KMS-11 (cell line): Measurements from ENCODE around the gene PROM1.

Source experiments
- H2AFZ ChIP-seq: fragments of 200-600 bp; sonication (generic); 2 replicates; pipeline ENCODE4 v1.6.1; 2016; ENCODE audit warnings: antibody characterized with exemption, mixed run types, low read depth
- H3K27ac ChIP-seq: fragments of 200-600 bp; sonication (generic); 2 replicates; pipeline ENCODE4 v1.6.1; 2016; ENCODE audit warnings: mild to moderate bottlenecking, mixed run types
- H3K27me3 ChIP-seq: fragments of 200-600 bp; sonication (generic); 2 replicates; pipeline ENCODE4 v1.6.1; 2017; ENCODE audit warnings: mild to moderate bottlenecking, low read depth, mixed run types, moderate library complexity; ENCODE audit not compliant: insufficient read depth
- H3K36me3 ChIP-seq: fragments of 200-600 bp; sonication (generic); 2 replicates; pipeline ENCODE4 v1.6.1; 2017; ENCODE audit warnings: mild to moderate bottlenecking, mixed run types; ENCODE audit not compliant: insufficient read depth
- H3K4me1 ChIP-seq: fragments of 200-600 bp; sonication (generic); 2 replicates; pipeline ENCODE4 v1.6.1; 2016; ENCODE audit warnings: mild to moderate bottlenecking, low read depth, mixed run types; ENCODE audit not compliant: poor library complexity, severe bottlenecking
- H3K4me2 ChIP-seq: fragments of 200-600 bp; sonication (generic); 2 replicates; pipeline ENCODE4 v1.7.0; 2016; ENCODE audit warnings: mild to moderate bottlenecking, mixed run types
- H3K4me3 ChIP-seq: fragments of 200-600 bp; sonication (generic); IDR thresholded peaks from 2 replicates; pipeline ENCODE4 v1.6.1; 2017; ENCODE audit warnings: low read depth, low read length, mixed read lengths; ENCODE audit not compliant: insufficient read depth
- H3K79me2 ChIP-seq: fragments of 200-600 bp; sonication (generic); 2 replicates; pipeline ENCODE4 v1.6.1; 2016; ENCODE audit warnings: low read depth, mixed run types; ENCODE audit not compliant: insufficient read depth
- H3K9ac ChIP-seq: fragments of 200-600 bp; sonication (generic); 2 replicates; pipeline ENCODE4 v1.6.1; 2016; ENCODE audit warnings: mild to moderate bottlenecking, mixed run types
- H4K20me1 ChIP-seq: fragments of 200-600 bp; sonication (generic); 2 replicates; pipeline ENCODE4 v1.6.1; 2016; ENCODE audit warnings: mild to moderate bottlenecking, mixed run types; ENCODE audit not compliant: insufficient read depth
- CTCF ChIP-seq: fragments of 200-600 bp; sonication (generic); conservative IDR thresholded peaks from 2 replicates; pipeline ENCODE4 v1.6.1; 2017; ENCODE audit warnings: low read depth, mild to moderate bottlenecking, antibody characterized with exemption, low read length, moderate library complexity, mixed read lengths

The PROM1 gene

DNA sequence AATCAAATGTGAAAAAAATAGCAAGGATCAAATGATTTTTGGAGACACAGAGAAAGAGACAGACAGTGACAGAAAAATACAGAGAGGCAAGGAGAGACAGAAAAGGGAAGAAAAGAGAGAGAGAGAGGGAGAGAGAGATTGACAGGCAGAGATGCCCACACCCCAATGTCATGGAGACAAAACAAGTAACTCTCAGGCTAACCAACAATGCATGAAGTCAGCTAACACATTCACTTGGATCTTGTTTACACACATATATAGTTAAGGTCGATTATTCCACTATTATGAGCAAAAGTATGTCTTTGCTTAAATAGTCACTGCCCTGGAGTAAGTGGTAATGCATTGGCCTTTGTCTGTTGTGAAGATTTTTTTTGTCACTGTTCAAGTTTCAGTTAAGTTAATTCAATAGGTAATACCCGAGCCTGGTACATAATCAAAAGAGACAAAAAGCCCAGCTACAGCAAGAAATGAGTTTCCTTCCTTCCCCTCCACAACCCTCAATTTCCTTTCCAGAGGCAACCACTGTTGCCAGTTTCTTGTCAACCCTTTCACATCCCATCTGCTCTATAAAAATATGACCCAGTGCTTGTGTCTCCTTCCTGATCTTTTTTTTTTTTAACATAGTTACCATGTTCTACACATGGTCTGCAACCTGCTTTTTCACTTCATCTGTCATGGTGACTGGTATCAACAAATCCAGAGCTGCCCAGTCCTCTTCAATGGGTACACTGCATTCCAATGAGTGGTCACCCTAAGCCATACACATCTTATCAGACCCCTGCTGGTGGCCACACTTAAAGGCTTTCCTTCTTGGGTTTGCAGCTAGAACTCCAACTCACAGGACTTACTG, 52.1 kb downstream of the PROM1 start:
- Histone ChIP-seq H3K27me3 (no peaks in the 10 kb centered on the region), H3K4me1 (no peaks in the 10 kb centered on the region), H3K4me3 (no peak overlapping the region), H3K36me3 (no peaks in the 10 kb centered on the region), H3K27ac (no peak overlapping the region), H4K20me1 (no peaks in the 10 kb centered on the region), H3K4me2 (no peak overlapping the region), H3K9ac (no peak overlapping the region), H3K79me2 (no peaks in the 10 kb centered on the region), H2AFZ (no peak overlapping the region)
- no peak for TF ChIP-seq CTCF

DNA sequence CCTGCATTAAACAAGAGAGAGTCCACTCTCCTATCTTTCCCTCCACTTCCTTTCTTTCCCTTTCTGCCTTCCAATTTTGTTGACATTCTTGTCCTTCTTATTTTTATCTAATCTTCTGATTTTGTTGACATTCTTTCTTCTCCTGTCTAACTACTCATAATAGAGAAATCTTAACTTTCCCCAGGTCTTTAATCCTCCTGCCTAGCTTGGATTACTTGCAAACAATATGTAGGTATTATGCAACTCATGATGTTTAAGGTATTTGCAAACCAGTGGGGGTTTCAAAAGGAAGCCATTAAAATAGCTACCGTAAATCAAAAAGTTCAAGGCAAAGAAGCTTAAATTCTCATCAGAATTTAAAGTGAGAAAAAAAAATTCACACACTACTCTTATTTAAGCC, 53.9 kb downstream of the PROM1 start:
- Histone ChIP-seq H3K4me1 (no peaks in the 10 kb centered on the region), H3K79me2 (no peaks in the 10 kb centered on the region), H3K4me3 (no peak overlapping the region), H3K36me3 (no peaks in the 10 kb centered on the region), H3K27ac (no peak overlapping the region), H3K9ac (no peak overlapping the region), H3K27me3 (no peaks in the 10 kb centered on the region), H2AFZ (no peak overlapping the region), H3K4me2 (no peak overlapping the region), H4K20me1 (no peaks in the 10 kb centered on the region)
- TF ChIP-seq CTCF: no peak

DNA sequence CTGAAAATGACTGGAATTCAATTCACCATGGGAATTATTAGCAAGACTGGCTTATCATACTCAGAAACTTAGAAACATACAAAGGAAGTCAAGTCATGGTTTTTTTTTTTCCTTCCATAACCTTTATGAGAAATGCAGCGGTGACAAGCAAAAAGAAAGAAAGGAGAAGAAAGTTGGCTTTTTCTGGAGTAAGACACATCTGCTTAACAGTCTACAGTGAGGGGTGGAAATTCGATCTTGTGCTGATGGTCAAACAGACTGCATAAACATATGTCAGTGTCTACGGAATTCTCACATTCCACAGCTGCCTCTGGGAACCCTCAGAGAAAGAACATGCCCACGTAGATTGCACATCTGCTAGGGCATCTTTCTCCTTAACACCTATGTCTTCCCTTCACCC, 54.6 kb downstream of the PROM1 start:
- no peaks in the 10 kb centered on the region for H4K20me1 ChIP-seq
- no peak overlapping the region for H3K4me3 ChIP-seq
- TF ChIP-seq CTCF: no peak
- no peak overlapping the region for H3K4me2 ChIP-seq
- H3K79me2 ChIP-seq: no peaks in the 10 kb centered on the region
- H3K4me1 ChIP-seq: no peaks in the 10 kb centered on the region
- no peak overlapping the region for H2AFZ ChIP-seq
- no peaks in the 10 kb centered on the region for H3K27me3 ChIP-seq
- no peak overlapping the region for H3K27ac ChIP-seq
- H3K36me3 ChIP-seq: no peaks in the 10 kb centered on the region
- H3K9ac ChIP-seq: no peak overlapping the region

DNA sequence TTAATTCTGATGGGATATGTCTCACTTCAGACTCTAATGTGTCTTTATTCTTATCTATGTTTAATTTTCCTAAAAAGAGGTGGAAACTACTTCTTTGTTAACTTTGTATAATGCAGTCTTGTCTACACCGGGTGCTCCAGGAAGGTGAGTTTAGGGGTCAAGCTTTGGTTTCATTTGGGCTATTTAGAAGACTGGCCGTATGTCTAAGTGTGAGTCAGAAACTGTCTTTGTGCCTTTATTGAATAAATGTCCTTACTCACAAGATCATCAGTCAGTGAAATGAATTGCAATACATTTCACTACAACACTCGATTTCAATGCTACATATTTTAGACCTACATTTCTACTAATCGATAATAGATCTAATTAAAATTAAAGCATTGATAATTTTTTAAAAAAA, 56.2 kb downstream of the PROM1 start:
- H3K36me3 ChIP-seq: no peaks in the 10 kb centered on the region
- no peak overlapping the region for H2AFZ ChIP-seq
- no peak overlapping the region for H3K9ac ChIP-seq
- H3K4me3 ChIP-seq: no peak overlapping the region
- no peak overlapping the region for H3K4me2 ChIP-seq
- no peak for TF ChIP-seq CTCF
- no peak overlapping the region for H3K27ac ChIP-seq
- no peaks in the 10 kb centered on the region for H3K4me1 ChIP-seq
- H4K20me1 ChIP-seq: no peaks in the 10 kb centered on the region
- no peaks in the 10 kb centered on the region for H3K79me2 ChIP-seq
- H3K27me3 ChIP-seq: no peaks in the 10 kb centered on the region
